NCI-H510A treated with DMSO at 0.1 percent for 48 hours (cell line): Measurements from ENCODE around the gene NCAPD3.
A peak's percentile ranks its signal among the peaks of the same experiment; 100 is the strongest.
"Not testable (repeated sequence)": the region's sequence is repeated elsewhere in the genome, so short reads cannot be mapped to it uniquely, and the experiment has no call there.

Experiments
- DNase-seq: peaks from one replicate; lab custom pipeline; 2025; lab: John Stamatoyannopoulos, UW

NCAPD3 gene

GRCh38 chr11:134131628-134132244 is 92.0 kb downstream of the NCAPD3 start:
- DNase-seq = no peak

DNA sequence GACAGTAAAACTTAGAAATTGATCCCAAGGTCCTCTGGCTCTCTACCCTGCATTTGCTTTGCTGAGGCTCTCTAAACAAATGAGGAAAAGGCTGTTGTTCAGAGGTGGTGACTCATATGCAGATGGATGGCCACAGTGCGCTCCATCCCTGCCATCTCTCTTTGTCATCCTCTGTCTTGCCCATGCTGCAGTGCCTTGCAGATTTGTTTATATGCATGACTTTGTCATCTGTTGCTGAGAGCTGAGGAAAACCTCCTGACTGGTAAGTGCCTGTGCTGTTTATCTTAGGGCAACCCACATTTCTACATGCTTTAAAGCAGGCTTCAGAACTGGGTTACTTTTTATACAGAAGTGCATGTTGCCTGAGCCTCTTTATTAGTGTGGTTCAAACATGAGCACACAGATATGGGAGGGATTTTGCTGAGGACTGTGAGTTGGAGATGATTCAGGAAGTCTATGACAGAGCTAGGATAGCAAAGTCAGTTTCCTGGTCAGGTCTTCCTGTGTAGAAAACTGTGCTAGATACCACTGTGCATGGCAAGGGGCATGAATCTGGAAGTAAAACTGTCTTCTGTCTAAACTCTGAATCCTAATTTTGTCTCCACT is 97.4 kb downstream of the NCAPD3 start:
- no peak for DNase-seq

DNA sequence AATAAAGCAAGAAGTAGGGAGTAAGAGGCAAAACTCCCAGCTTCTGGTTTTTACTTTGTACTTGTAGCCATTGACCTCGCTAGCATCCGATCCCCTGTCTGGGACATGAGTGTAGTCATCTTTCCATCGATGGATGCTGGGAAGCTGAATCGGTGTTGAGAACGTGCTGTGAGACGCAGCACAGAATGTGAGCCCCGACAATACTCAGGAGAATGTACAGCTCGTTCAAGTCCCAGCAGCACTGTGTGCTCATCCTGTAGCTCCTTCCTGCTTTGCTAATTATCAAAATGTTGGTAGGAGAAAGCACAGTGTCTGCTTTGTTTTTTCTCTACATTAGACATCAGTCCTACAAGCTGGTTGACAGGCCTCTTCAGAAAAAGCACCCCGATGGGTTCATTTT is 98.3 kb downstream of the NCAPD3 start:
- no peak for DNase-seq

- peak; percentile 11 for DNase-seq
These were observed 98.9 kb downstream of the NCAPD3 start for GRCh38 chr11:134124660-134125451.

DNA sequence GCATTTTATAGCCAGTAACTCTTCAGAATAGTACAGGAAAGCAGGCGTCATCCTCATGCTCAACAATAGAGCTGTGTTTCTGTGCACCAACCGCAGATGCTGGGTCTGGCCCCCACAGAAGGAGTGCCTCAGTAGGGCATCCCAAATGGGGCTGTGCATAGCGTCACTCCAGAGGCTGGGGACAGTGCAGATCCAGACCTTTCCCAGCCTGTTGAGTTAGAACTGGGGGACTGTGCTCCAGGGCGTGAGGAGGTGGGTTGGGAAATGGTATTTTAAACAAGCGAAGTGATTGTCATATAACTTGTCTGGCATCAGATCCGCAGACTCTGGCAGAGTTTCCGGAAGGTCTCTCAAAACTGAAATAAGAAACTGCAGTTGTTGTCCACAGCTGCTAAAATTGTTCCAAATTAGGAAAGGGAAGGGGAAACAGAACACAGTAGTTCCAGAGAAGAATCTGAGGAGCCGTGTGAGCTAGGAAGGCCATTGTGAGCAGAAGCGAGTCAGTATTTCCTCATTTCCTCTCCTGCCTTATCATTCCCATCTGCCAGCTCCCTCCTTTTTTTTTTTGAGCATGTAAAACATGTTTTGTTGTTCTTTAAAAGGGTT is 102.7 kb downstream of the NCAPD3 start:
- DNase-seq = no peak

GRCh38 chr11:134120143-134120850 is 103.5 kb downstream of the NCAPD3 start:
- no peak for DNase-seq

GRCh38 chr11:134119094-134119493 is 104.7 kb downstream of the NCAPD3 start:
- DNase-seq = no peak

- no peak for DNase-seq
These were observed 105.8 kb downstream of the NCAPD3 start for GRCh38 chr11:134118006-134118405.

DNA sequence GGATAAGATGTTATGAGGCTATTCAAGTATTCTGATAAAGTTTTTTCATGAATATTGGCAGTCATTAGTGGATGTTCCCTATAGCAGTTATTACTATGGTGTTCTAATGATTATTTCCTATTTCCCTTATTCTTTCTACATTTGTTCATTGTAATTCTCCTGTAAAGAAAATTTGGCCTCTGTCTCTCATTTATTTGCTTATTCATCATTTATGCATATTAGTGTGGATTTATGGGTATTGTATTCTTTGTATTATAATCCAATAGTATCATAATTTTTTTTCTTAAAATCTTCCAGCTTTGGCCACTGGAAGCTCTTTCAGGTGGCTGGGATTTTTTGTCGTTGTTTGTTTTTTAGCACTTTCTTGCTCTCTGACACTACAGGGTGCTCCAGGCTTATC is 107.6 kb downstream of the NCAPD3 start:
- DNase-seq = no peak

DNA sequence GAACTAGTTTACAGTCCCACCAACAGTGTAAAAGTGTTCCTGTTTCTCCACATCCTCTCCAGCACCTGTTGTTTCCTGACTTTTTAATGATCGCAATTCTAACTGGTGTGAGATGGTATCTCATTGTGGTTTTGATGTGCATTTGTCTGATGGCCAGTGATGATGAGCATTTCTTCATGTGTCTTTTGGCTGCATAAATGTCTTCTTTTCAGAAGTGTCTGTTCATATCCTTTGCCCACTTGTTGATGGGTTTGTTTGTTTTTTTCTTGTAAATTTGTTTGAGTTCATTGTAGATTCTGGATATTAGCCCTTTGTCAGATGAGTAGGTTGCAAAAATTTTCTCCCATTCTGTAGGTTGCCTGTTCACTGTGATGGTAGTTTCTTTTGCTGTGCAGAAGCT is 110.0 kb downstream of the NCAPD3 start:
- DNase-seq = not testable (repeated sequence)

GRCh38 chr11:134110252-134110815 is 113.4 kb downstream of the NCAPD3 start:
- DNase-seq = no peak
